Calu3 (cell line): ENCODE results near the gene PRUNE1. TPM values are rescaled to one million over a fixed set of nuclear protein-coding genes. Genes with fewer than 3 reads are reported as not detected.

ENCODE experiments used
- BruUV-seq: library from RNA; stranded (reverse); fragments of 400-500 nt; replicated peaks from 2 replicates; lab custom pipeline; 2021; lab: Mats Ljungman, UMichigan
- CTCF ChIA-PET: fragments of 300-600 bp; sonication (Branson Sonifier 250); formaldehyde crosslinking; loops from one replicate; lab custom pipeline; 2022; ENCODE audit warnings: antibody characterized with exemption; lab: Charles Lee
- DNase-seq: peaks from one replicate; pipeline ENCODE4 v3.0.0; 2022
- H3K27ac Mint-ChIP-seq: one replicate; pipeline ENCODE4 v1.8.0; 2022; ENCODE audit warnings: mixed read lengths; ENCODE audit not compliant: unreplicated experiment
- H3K27me3 Mint-ChIP-seq: one replicate; pipeline ENCODE4 v1.8.0; 2022; ENCODE audit warnings: mixed read lengths; ENCODE audit not compliant: unreplicated experiment
- H3K36me3 Mint-ChIP-seq: one replicate; pipeline ENCODE4 v1.8.0; 2022; ENCODE audit warnings: mild to moderate bottlenecking, moderate library complexity, mixed read lengths; ENCODE audit not compliant: insufficient read depth, unreplicated experiment
- H3K4me1 Mint-ChIP-seq: one replicate; pipeline ENCODE4 v1.8.0; 2022; ENCODE audit warnings: mild to moderate bottlenecking, low read depth, mixed read lengths; ENCODE audit not compliant: unreplicated experiment
- H3K4me3 Mint-ChIP-seq: one replicate; pipeline ENCODE4 v1.8.0; 2022; ENCODE audit warnings: mild to moderate bottlenecking, low read depth, moderate library complexity, mixed read lengths; ENCODE audit not compliant: unreplicated experiment
- H3K9me3 Mint-ChIP-seq: one replicate; pipeline ENCODE4 v1.8.0; 2022; ENCODE audit warnings: low read depth, mixed read lengths; ENCODE audit not compliant: unreplicated experiment
- intact Hi-C: fragments of 100-400 bp; cut with micrococcal nuclease; formaldehyde crosslinking; loops from one replicate; pipeline ENCODE4 v1.10.0; 2022; ENCODE audit not compliant: unreplicated experiment
- total RNA-seq: library from RNA; stranded (reverse); gene quantifications from 2 replicates; pipeline ENCODE4 v1.2.3, GENCODE V29; 2022
- TF ChIP-seq, protein P1 (sequence below): fragments of 200-600 bp; IDR thresholded peaks from one replicate; pipeline ENCODE4 v1.8.0; 2022; ENCODE audit warnings: antibody characterized with exemption; ENCODE audit not compliant: unreplicated experiment

Gene PRUNE1
- total RNA-seq, 1 experiment from 2014 or later: 15.9 TPM

DNA sequence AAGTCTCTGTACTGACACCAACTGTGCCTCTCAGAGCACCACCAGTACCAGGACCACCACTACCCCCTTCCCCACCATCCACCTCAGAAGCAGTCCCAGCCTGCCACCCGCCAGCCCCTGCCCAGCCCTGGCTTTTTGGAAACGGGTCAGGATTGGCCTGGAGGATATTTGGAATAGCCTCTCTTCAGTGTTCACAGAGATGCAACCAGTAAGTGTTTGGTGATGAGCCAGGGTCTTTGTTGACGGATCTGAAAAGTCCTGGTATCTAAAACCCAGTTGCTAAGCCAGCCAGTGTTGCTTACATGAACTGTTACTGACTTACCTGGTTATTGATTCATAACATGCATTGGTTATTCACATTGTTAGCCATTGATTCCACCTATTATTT is 40.4 kb downstream of the PRUNE1 start:
- H3K9me3 Mint-ChIP-seq: no peaks in the 10 kb centered on the region
- intact Hi-C loops: no loop called here
- peak overlapping the region; percentile 57 for H3K27ac Mint-ChIP-seq
- CTCF ChIA-PET: interaction anchor here (0.7 to 1.5 kb wide), 7 partner anchors 10 to 66 kb away, joined by 3 to 13 read pairs (median 5); partner anchors contain the start of genes ANXA9, CDC42SE1, GABPB2 and MINDY1
- H3K4me1 Mint-ChIP-seq: no peaks in the 10 kb centered on the region
- no peak for DNase-seq
- peaks cover 58% of the 10 kb centered on the region for H3K36me3 Mint-ChIP-seq
- H3K4me3 Mint-ChIP-seq: peak overlapping the region; percentile 85
- TF ChIP-seq, protein P1, sequence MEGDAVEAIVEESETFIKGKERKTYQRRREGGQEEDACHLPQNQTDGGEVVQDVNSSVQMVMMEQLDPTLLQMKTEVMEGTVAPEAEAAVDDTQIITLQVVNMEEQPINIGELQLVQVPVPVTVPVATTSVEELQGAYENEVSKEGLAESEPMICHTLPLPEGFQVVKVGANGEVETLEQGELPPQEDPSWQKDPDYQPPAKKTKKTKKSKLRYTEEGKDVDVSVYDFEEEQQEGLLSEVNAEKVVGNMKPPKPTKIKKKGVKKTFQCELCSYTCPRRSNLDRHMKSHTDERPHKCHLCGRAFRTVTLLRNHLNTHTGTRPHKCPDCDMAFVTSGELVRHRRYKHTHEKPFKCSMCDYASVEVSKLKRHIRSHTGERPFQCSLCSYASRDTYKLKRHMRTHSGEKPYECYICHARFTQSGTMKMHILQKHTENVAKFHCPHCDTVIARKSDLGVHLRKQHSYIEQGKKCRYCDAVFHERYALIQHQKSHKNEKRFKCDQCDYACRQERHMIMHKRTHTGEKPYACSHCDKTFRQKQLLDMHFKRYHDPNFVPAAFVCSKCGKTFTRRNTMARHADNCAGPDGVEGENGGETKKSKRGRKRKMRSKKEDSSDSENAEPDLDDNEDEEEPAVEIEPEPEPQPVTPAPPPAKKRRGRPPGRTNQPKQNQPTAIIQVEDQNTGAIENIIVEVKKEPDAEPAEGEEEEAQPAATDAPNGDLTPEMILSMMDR: no peak
- no peaks in the 10 kb centered on the region for H3K27me3 Mint-ChIP-seq
- no TSS peak for BruUV-seq

DNA sequence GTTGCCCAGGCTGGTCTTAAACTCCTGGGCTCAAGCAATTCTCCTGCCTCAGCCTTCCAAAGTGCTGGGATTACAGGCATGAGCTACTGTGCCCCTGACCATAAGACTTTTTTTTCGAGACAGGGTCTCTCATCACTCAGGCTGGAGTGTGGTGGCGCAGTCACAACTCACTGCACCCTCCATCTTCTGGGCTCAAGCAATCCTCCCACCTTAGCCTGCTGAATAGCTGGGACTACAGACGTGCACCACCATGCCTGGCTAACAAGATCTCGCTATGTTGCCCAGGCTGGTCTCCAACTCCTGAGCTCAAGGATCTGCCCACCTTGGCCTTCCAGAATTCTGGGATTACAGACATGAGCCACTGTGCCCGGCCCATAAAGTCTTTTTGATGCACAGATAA is 41.2 kb downstream of the PRUNE1 start:
- Mint-ChIP-seq H3K4me3 (no peak overlapping the region), H3K27me3 (no peaks in the 10 kb centered on the region), H3K4me1 (peaks cover under 1% of the 10 kb centered on the region), H3K9me3 (no peaks in the 10 kb centered on the region), H3K36me3 (peaks cover 66% of the 10 kb centered on the region), H3K27ac (no peak overlapping the region)
- intact Hi-C loops: no loop called here
- no peak for DNase-seq
- CTCF ChIA-PET: no interaction called here
- TF ChIP-seq, protein P1: no peak
- BruUV-seq: no TSS peak

DNA sequence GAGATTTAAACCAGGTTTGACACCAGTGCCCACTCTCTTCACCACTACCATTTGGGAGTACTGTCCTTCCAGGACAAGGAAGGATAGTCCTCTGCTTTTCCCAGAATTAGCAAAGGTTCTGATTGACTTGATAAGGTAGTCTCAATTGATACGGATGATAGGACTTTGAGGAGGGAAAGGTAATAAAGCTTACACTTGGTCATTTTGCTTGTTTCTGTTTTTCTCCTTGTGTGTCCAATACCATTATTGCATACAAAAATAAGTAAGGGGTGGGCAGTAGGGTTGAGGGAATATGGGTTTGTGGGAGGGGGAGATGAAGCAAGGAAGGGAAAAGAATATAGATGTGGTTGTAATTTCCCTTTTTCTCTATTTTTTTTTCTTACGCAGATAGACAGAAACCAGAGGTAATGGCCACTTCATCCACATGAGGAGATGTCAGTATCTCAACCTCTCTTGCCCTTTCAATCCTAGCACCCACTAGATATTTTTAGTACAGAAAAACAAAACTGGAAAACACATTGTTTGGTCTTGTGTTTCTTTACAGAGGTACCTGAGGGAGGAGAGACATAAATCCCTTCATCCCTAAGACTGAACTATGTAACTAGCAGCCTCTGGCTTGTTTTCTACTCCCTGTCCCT is 41.9 kb downstream of the PRUNE1 start:
- no TSS peak for BruUV-seq
- CTCF ChIA-PET: interaction anchor here (0.5 kb wide), 1 partner anchor 17 kb away, joined by 4 read pairs; no protein-coding TSS in a partner anchor
- no peak overlapping the region for H3K27ac Mint-ChIP-seq

DNA sequence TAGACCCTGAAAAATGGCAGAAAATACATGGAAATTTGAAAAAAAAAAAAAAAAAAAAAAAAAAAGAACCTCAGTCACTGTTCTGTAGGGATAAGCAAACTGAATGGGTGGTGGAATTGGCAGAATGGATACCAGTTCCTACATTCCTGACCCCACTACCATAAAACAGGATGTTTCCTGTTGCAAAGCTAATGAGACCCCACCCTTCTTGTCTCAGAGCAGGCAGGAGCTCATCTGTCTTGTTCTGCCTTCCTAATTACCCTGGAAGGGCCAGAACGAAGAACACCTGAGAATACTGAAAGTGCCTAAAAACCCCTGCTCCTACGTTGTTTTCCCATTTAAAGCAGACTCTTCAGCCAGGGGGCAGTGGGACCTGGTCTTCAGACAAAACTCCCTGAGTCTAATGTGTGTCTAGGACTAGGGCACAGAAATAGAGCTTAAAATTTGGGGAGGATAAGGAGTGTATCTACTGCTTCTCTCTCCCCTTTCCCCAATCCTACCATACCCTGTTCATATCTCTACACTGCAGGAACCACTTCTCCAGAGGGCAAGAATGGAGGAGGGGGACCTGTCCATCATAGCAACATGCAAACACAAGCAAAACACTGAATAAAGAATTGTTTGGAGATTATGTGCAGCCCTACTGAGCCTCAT is 43.2 kb downstream of the PRUNE1 start:
- TF ChIP-seq, protein P1: no peak
- peaks cover 21% of the 10 kb centered on the region for H3K4me1 Mint-ChIP-seq
- peaks cover 80% of the 10 kb centered on the region for H3K36me3 Mint-ChIP-seq
- DNase-seq: no peak
- no peaks in the 10 kb centered on the region for H3K27me3 Mint-ChIP-seq
- H3K9me3 Mint-ChIP-seq: no peaks in the 10 kb centered on the region
- no TSS peak for BruUV-seq
- no peak overlapping the region for H3K27ac Mint-ChIP-seq
- no peak overlapping the region for H3K4me3 Mint-ChIP-seq
- intact Hi-C loops: no loop called here
- CTCF ChIA-PET: no interaction called here

More for the DNA sequence above, 41.9 kb downstream of the PRUNE1 start:
- no peak for DNase-seq
- Mint-ChIP-seq H3K27me3 (no peaks in the 10 kb centered on the region), H3K36me3 (peaks cover 72% of the 10 kb centered on the region), H3K4me1 (peaks cover 8% of the 10 kb centered on the region), H3K4me3 (no peak overlapping the region), H3K9me3 (no peaks in the 10 kb centered on the region)
- intact Hi-C loops: no loop called here
- TF ChIP-seq, protein P1: no peak
